GM21528 (cell line): ENCODE data around the gene E2F4.

Experiments used
- ATAC-seq: cut with Tn5 transposase; IDR thresholded peaks from one replicate; pipeline ENCODE4 v1.9.1; 2021; ENCODE audit warnings: mild to moderate bottlenecking, moderate library complexity; ENCODE audit not compliant: unreplicated experiment, low FRiP score

The E2F4 gene

DNA sequence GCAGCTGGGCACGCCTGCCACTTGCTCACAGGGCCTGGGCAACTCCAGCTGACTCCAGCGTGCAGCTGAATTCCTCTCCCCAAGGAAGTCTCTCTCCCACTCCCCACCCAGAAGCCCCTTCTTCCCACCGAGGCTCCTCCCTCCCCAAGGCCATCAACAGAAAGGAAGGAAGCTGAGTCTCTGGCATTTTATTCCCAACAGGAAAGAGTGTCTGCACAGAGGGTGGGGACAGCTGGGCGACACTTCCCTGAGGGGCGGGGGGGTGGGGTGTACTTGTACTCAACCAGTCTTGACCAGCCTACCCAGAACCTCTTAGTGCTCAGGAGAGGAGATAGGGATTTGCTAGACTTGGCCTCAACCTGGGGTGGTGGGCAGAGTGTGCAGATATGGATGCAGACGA is 1.9 kb upstream of the E2F4 start, which contains the start of gene EXOC3L1:
Gene EXOC3L1, minus strand, starts transcription at position 96 of the 400 bp plus-strand sequence. CDS start 460 bp downstream, outside the sequence.
- ATAC-seq, result no peak

DNA sequence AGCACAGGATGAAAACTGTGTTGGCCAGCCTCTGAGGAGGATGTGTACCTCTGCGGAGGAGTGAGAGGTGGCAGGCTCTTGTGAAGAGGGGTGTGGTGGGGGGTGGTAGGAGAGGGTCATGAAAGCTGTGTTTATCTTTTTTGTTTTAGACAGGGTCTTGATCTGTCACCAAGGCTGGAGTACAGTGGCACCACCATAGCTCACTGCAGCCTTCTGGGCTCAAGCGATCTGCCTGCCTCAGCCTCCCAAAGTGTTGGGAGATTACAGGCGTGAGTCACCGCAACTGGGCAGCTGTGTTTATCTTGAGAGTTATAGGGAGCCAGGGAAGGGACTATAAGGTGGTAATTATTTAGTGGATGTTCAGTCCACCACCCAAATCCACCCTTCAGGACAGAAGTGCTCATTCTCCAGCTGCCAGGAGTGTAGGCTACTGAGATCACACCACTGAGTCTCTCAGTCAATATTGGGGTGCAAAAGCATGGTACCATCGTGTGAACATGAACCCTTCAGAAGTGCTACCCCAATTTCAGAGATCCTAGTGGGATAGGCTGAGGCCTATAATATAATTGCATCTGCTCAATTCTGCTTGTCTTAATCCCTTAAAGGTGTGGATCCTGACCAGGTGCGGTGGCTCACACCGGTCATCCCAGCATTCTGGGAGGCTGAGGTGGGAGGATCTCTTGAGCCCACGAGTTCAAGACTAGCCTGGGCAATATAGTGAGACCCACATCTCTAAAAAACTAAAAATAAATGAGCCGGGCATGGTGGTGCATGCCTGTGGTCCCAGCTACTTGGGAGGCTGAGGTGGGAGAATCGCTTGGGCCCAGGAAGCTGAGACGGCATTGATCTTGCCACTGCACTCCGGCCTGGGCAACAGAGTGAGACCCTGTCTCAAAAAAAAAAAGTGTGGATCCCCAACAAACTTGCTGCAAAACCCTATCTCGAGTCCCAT is 1.2 kb upstream of the E2F4 start:
- ATAC-seq, result no peak

DNA sequence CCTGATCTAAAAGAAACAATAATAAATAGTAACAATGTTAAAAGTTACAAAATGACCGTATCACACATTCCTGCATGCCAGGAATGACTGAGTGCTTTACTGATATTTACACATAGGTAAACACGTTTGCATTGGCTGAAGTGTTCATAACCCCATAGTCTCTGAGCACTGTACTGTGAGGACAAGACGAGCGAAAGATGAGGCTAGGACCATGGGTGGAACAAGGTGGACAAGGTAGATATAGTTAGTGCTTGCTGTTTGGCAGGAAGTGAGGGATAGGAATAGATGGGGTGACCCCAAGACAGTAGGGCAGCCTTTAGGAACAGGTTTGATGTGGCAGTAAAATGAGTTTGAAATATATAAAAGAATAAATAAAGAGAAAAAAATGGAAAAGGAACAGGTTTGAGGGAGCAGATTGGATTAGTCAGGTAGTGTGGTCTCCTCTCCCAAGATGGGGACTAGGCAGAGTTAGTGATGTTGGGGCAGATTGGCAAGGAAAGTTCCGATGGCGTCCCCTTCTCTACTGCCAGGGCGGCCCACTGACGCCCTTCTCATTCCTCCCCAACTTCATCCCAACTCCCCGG is 452 bp upstream of the E2F4 start:
- ATAC-seq, result no peak

DNA sequence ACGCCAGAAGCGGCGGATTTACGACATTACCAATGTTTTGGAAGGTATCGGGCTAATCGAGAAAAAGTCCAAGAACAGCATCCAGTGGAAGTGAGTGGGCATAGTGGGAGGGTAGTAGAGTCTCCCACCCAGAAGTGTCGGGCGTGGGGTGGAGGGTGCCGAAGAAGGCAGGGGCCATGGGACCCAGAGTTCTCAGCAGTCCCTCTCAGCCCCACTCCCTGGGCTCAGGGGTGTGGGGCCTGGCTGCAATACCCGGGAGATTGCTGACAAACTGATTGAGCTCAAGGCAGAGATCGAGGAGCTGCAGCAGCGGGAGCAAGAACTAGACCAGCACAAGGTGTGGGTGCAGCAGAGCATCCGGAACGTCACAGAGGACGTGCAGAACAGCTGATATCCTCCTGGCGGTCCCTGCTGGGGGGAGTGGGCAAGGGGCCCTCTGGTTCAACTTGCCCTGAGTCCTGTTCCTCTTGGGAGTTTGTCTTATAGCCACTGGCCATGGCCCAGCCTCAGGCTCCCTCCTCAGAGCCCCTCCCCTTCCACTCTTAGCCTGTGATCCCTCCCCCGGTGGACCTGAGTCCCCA is 916 bp downstream of the E2F4 start:
- ATAC-seq, result no peak

DNA sequence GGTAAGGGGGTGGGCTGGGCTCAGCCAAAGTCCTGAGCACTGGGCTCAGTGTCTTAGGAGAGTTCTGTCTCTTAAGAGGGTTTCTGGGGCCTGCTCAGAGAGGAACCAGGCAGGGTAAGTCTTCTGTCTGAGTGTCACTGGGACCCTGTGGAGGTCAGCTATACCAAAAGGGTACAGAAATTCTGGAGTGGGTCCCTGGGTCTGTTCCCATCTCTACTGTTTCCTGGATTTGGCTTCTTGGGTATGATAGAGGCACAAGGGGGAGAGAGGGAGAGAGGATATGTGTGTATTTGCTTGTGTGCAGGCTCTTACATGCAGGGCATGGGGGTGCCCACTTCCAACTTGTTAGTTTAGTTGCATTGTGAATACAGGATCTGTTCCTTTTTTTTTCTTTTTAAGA is 1.6 kb downstream of the E2F4 start:
- ATAC-seq, result no peak

DNA sequence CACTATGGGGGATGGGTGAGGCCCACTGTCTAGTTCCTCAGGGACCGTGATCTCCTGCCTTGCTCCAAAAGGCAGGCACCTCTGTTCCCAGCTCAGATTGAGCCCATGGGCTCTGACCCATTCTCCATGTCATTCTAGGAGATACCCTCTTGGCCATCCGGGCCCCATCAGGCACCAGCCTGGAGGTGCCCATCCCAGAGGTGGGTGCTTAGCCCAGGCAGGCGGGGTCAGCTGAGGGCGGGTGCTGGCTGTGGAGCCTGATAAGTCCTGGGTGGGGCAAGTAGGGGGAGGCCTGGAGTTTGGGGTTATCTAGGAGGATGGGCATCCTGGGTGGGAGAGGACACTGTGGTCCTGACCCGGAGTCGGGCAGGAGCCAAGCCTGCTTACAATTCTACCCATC is 2.3 kb downstream of the E2F4 start:
- no peak for ATAC-seq

DNA sequence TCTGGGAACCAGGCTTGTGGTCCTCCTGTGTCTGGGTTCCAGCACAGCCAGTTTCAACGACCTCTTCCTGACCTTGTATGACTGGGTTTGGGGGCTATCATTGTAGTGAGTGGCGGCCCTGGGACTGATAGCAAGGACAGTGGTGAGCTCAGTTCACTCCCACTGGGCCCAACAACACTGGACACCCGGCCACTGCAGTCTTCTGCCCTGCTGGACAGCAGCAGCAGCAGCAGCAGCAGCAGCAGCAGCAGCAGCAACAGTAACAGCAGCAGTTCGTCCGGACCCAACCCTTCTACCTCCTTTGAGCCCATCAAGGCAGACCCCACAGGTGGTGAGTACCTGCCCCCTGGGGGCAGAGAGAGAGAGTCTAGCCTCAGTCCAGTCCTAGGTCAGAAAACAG is 3.7 kb downstream of the E2F4 start:
- ATAC-seq, result no peak

DNA sequence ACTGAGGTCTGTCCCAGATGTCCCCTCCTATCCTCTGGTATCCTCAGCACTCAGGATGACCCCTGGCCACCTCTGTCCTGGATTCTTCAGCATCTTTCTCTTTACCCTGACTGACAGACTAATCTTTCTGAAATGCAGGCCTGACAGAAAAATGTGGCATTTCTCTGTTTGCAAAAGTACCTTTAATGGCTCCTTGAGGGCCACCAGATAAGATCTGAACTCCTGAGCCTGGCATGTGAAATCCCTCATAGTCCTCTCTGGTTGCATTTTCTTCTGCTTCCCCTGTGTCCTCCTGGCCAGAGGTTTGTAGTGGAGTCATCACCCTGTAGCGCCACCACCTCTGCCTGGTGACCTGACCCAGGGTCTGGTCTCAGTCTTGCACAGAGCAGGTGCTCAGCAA is 4.9 kb downstream of the E2F4 start:
- ATAC-seq, result no peak

DNA sequence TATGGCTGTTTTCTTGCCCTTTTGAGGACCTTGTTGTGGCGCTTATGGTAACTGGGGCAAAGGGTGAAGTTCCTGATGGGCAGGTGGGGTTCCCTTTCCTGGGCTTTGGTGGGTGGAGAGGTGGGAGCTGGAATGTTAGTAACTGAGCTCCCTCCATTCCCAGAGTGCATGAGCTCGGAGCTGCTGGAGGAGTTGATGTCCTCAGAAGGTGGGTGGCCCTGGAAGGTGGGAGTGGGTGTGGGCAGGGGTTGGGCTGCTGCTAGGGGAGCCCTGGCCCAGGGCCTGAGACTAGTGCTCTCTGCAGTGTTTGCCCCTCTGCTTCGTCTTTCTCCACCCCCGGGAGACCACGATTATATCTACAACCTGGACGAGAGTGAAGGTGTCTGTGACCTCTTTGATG is 5.7 kb downstream of the E2F4 start:
- no peak for ATAC-seq

DNA sequence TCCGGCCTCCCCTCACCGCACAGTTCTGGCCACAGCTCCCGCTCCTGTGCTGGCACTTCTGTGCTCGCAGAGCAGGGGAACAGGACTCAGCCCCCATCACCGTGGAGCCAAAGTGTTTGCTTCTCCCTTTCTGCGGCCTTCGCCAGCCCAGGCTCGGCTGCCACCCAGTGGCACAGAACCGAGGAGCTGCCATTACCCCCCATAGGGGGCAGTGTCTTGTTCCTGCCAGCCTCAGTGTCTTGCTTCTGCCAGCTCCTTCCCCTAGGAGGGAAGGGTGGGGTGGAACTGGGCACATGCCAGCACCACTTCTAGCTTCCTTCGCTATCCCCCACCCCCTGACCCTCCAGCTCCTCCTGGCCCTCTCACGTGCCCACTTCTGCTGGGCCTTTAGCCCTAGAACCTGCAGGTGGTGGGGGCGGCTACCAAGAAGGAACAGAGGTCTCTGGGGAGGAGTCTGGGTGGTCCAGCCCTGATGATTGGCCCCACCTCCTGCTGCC is 6.3 kb downstream of the E2F4 start:
- no peak for ATAC-seq

DNA sequence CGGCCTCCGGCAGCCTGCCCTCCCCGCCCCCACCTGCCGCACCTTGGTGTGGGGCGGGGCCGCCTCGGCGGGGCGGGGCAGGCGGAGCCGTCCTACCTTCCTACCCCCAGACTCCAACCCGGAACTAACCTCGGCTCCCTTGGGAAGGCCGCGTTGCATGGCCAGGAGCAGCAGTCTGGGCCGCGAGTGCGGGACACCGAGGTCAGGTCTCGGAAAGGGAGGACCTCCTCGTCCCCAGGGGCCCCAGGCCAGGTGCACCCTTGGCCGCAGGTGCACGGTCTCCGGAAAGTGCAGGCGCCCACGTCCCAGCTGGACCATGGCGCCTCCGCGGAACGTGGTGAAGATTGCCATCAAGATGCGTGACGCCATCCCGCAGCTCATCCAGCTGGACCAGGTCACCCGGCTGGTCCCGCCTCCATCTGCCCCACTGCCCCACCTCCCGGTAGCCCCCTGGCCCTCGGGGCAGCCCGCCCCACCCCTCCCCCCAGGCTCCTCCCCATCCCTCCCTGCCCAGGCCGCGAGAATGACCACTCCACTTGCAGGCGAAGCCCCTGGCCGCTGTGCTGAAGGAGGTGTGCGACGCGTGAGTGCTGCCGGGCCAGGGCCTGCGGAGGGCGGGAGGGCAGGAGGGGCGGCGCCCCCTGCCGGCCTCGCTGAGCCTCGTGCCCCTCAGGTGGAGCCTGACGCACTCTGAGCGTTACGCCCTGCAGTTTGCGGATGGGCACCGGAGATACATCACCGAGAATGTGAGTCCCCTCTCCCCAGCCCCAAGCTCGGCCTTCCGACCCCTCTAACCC is 7.3 kb downstream of the E2F4 start, which contains the start of gene ELMO3:
Gene ELMO3, plus strand, starts transcription at position 121 of the 797 bp plus-strand sequence. Its CDS starts 196 bp downstream, at position 317.
- no peak for ATAC-seq

DNA sequence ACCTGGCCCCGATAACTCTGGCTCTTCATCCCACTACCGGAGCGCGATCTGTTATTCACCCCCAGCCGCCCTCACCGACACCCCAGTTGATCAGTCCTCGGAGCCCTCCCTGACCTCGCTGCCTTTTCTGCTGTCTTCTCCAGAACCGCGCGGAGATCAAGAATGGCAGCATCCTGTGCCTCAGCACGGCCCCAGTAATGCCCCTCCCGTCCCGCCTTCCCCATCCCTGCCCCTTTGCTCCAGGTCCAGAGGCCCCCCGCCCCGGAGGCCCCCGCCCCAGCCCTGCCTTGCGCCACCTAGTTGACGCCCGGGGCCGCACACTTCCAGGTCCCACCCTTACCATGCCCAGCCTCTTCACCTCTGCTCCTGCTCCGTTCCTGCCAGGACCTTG is 7.8 kb downstream of the E2F4 start:
- no peak for ATAC-seq

DNA sequence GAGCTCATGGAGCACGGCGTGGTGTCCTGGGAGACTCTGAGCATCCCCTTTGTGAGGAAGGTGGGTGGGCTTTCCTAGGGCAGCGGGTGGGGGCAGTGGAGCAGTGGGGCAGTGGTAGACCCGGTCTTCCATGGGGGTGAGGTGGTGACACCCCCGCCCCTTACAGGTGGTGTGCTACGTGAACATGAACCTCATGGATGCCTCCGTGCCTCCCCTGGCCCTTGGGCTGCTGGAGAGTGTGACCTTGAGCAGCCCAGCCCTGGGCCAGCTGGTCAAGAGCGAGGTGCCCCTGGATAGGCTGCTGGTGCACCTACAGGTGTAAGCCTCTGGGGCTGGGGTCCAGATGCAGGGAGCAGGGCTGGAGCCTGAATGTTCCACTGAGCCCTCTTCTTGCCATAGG is 8.5 kb downstream of the E2F4 start:
- no peak for ATAC-seq

DNA sequence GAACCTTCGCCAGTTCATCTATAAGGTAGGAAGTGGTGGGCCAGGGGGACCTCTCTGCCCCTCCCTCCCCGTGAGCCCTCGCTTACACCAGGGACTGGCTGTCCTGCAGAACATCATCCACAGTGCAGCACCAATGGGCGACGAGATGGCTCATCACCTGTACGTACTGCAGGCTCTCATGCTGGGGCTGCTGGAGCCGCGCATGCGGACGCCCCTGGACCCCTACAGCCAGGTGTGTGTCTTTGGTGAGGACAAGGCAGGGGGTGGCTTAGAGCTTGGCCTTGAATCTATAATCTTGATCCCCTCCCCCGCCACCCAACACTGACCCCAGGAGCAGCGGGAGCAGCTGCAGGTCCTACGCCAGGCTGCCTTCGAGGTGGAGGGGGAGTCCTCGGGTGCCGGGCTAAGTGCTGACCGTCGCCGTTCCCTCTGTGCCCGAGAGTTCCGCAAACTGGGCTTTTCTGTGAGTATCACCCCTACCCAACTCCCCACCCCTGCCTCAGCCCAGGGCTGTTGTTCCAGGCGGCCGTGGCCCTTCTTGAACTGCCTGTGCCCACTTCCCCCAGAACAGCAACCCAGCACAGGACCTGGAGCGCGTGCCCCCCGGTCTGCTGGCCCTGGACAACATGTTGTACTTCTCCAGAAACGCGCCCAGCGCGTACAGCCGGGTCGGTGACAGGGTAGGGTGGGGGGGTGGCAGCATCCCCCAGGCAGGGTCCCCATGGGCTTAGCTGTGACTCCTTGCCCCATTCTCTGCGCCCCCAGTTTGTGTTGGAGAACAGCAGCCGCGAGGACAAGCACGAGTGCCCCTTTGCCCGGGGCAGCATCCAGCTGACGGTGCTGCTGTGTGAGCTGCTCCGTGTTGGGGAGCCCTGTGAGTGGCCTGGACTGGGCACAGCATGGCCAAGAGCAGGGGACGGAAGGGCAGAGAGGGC is 9.7 kb downstream of the E2F4 start:
- ATAC-seq, result no peak

DNA sequence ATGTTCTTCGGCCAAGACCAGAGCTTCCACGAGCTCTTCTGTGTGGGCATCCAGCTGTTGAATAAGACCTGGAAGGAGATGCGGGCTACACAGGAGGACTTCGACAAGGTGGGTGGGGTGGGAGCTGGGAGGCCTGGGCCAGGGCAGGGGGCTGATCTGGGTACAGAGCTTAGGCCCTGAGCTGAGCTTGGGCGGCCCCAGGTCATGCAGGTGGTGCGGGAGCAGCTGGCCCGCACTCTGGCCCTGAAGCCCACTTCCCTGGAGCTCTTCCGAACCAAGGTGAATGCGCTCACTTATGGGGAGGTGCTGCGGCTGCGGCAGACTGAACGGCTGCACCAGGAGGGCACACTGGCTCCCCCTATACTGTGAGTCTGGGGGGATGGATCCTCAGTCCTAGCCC is 10.5 kb downstream of the E2F4 start:
- ATAC-seq, result no peak

DNA sequence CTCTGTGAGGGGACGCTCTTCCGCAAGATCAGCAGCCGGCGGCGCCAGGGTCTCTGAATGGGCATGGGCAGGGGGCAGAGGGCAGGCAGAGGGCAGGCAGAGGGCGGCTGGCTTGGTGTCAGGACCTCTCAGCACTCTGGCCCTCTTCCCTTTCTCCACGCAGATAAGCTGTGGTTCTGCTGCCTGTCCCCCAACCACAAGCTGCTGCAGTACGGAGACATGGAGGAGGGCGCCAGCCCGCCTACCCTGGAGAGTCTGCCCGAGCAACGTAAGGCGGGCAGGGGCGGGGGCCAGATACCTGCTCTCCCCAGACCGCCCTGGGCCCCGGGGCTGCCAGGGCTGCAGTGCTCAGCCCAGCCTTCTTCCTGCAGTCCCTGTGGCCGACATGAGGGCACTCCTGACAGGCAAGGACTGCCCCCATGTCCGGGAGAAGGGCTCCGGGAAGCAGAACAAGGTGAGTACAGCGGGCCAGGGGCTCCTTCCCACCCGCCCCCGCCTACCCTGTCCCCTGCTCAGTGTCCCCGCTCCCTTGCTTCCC is 11.1 kb downstream of the E2F4 start:
- ATAC-seq, result no peak

DNA sequence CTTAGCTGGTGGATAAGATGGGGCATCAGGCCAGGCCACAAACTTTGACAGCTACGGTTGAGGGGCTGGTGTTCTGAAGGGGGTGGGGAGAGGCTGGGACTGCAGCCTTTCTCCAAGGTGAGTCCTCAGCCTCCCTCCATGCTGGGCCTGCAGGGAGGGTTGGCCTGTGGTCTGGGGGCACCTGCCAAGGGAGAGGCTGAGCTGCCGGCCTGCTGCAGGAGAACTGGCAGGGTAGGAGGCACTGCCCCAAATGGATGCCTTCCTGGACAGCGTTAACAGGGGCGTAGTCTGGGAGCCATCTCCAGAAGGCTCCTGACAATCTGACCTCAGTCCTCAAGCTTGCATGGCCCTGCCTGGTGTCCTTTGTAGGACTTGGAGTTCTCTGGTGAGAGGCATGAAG is 12.1 kb downstream of the E2F4 start:
- no peak for ATAC-seq

DNA sequence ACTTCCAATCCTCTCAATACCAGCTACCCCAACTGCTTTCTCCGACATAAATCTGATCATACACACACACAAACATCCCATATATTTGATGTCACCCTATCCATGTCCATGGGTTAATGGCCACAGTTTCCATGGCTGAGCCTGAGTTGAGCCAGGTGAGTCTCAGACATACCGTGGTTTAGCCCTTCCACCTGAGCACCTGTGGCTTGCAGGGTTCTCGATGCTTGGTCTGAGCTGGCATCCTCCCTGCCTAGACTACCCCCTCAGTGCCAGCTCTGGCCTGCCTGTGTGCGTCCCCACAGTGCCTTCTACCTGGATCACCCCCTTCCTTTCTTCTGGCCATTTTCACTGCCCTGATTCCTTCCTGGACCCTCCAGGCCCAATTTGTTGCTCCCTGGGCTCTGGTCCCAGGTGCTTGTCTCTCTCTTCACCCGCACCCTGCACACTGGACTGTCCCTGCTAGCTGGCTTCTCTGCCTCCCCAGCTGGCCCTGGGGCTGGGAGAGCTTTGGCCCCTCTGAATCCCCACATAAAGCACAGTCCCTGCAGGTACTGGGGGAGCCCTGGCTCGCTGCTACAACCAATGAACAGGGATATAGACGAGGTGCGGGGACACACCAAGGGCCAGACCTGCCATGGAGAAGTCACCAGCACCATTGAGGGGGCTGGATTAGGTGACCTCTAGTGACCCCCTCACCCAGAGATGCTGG is 14.3 kb downstream of the E2F4 start:
- no peak for ATAC-seq

DNA sequence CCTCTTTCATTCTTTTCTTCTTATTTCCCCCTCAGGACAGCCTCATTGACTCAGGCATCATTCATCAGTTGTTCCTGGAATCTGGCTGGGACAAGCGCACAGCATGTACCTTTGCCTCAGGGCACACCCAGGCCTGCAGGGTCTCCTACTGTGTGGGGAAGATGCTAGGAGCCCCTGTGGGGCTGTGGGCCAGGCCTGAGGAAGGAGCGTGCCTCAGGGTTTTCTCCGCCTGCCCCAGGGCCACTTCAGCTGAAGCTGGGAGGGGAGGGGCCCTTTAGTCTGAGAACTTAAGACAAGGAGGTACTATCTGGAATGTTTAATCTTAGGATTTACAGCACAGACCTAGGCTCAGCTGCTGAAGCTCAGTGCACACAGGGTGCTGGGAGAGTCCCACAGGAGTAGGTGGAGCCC is 14.9 kb downstream of the E2F4 start:
- no peak for ATAC-seq
